HG02938 (cell line): ENCODE data around the gene ANKRD11.
"Not testable (repeated sequence)": the region's sequence is repeated elsewhere in the genome, so short reads cannot be mapped to it uniquely, and the experiment has no call there.

ENCODE experiments used
- ATAC-seq: cut with Tn5 transposase; IDR thresholded peaks from one replicate; pipeline ENCODE4 v1.9.1; 2021; ENCODE audit warnings: mild to moderate bottlenecking, moderate library complexity; ENCODE audit not compliant: unreplicated experiment

The ANKRD11 gene

DNA sequence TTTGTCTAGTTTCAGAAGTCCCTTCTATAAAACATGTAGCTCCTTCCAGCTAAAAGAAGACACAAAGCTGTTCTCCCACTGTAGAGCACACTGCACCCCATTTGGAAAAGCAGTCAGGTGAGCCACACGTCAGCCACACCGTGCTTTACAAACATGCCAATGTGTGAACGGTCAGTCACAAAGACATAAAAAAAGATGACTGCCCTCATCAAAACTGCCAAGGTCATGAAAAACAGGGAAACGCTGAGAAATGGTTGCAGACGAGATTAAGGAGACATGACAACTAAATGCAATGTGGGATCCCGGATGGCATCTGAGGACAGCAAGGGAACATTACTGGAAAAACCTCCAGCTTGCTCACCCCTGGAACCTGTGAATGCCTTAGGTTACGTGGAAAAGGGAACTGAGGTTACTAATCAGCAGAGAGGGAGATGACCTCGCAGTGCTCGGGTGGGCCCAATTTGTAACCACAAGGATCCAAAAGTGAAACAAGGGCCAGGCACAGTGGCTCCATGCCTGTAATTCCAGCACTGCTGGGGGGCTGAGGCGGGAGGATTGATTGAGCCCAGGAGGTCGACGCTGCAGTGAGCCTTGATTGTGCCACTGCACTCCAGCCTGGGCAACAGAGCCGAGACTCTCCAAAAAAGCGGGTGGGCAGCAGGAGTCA is 8.1 kb downstream of the ANKRD11 start:
- ATAC-seq, result no peak

DNA sequence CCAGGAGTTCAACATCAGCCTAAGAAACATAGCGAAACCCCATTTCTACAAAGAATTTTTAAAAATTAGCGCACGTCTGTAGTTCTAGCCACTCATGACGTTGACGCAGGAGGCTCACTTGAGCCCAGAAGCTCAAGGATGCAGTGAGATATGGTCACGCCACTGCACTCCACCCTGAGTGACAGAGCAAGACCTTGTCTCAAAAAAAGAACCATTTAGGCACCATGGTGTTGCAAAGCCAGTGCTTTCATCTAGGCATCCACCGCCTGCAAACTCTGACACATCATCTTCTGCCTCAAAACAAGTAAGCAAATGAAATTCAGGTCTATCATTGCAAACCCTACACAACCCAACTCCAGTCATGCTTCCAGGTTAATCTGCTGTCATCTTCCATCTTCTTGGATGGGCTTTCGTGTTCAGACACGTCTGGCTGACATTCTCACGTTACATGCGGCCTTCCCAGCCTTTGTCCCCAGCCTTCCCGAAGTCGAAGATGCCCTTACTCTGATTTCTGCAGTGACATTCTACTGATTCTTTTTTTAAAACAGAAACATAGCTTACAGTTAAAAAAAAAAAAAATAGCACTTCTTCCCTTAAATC is 8.9 kb downstream of the ANKRD11 start:
- ATAC-seq, result no peak

DNA sequence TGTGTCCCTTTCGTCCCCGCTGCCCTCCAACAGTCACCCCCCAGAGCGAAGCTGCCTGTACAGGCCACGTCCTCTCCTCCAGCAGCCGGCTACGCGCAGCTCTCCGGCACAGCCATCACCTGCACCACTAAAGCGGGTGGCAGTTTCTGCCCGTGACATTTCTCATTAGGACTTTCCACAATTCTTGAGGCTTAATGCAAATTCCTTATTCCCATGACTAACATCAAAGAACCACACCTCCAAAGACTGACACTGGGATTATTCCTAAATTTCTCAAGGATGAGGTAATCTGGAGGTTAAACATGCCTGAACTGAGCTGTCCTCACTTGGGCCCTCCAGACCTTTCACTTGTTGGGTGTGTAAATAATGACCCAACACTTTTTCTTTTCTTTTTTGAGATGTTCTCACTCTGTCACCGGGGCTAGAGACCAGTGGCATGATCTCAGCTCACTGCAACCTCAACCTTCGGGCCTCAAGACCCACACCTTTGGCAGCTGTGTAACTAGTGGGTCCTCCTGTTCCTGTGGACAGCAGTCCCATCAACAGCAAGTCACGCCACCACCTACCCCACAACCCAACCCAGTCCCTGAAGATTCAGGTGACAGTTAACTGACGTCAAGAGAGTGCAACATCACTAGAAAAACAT is 11.7 kb downstream of the ANKRD11 start:
- ATAC-seq, result no peak

DNA sequence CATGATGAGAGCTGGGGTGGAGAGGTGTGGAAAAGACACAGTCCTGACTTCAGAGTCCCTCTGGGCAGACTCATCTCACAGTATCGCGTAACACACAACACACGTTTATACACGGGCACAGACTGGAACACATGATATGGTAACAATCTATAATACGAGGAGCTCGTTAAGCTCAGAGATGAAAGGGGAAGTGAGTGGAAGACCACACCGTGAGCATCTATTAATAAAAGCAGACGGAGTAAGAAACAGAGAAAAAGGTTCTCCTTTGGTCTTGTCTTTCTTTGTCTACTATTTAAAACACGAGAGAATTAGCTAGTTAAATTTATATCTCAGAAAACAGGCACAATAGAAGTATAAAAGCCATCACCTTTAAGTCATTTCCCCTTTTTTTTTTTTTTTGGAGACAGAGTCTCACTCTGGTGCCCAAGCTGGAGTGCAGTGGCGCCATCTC is 13.5 kb downstream of the ANKRD11 start:
- ATAC-seq, result peak; percentile 75

DNA sequence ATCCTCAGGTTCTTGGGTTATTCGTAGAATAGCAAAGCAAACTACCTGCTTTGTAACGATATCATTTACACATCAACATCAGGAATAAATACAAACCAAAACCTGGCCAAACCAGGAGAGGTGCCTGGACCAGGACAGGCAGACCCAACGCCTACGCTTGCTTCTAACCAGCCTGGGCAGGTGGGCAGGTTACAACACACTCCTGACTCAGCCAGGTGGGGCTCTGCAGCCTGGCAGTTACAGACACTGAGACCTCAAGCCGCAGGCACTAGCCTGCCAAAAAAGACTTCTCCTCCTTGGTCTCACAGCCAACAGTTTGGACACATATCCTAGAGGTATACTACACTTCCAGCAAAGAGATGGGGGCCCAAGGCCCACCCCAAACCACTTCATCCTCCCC is 14.0 kb downstream of the ANKRD11 start:
- no peak for ATAC-seq

DNA sequence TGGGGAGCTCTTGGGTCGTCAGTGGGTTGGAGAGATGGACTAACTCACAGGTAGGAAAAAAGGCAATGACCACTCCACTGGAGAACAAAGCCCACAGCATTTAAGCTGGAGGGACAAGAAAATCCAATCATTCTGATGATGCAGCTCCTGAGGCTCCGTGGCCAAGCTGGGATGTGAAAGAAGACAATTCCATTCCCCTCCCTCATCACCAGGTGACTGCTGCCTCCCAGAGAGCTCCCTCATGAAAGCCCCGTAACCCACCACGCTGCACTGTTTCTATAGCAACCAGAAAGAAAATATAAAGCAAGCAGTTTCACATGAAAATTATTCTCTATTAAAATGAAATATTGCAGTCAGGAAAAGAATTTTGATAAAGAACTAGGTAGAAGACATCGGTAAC is 15.2 kb downstream of the ANKRD11 start:
- ATAC-seq, result no peak

DNA sequence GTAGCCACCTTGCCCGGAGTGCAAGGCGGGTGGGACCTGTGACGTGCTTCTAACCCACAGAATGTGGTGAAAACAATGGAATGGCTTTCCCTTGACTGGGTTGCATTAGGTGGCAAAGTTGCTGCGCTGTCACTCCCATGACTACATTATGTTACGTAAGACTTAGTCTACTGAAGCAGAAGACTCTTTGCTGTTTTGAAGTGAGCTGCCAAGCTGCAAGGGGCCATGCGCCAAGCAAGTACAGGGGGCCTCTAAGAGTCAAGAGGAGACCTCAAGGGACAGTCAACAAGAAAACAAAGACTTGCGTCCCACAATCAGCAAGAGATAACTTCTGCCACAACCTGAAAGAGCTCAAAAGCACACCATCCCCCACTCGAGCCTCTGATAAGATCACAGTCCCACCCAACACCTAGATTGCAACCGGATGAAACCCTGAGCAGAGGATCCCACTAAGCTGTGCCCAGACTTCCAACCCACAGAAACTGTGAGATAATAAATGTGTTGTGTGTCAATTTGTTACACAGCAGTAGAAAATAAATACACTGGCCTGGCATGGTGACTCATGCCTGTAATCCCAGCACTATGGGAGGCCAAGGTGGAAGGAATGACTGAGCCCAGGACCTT is 16.5 kb downstream of the ANKRD11 start:
- no peak for ATAC-seq

DNA sequence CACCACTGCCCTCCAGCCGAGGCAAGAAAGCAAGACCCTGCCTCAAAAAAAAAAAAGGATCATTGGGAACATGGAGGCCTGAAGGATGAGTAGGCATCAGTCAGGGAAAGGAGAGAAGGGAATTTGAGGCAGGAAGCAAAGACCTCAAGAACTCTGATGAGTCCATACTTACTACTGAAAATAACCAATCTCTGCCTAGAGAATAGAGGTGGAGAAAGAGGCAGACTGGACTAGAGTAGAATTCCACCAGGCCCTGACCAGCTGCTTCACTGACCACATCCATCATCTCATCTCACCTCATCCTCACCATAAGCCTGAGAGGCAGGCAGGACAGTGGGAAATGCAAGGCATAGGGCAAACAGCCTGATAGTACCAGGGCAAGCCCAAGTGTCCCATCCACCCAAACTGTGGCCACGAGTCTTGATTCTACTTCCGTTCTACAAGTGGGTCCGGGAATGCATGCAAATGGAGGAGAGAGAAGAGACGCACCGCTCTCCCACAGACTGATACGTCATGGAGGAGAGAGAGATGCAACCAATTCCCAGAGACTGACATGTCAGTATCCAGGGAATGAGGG is 17.1 kb downstream of the ANKRD11 start:
- ATAC-seq, result no peak

DNA sequence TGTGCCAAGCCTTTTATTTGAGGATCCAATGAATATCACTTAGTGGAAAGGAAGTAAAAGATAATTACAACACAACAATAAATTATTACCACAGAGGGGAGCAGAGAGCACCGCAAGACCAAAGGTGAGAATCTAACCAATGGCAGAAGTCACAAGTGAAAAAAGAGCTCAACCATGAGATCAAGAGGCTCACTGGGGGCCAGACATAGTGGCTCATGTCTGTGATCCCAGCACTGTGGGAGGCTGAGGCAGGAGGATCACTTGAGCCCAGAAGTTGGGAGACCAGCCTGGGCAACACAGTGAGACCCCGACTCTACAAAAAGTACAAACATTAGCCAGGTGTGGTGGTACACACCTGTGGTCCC is 17.7 kb downstream of the ANKRD11 start:
- no peak for ATAC-seq

DNA sequence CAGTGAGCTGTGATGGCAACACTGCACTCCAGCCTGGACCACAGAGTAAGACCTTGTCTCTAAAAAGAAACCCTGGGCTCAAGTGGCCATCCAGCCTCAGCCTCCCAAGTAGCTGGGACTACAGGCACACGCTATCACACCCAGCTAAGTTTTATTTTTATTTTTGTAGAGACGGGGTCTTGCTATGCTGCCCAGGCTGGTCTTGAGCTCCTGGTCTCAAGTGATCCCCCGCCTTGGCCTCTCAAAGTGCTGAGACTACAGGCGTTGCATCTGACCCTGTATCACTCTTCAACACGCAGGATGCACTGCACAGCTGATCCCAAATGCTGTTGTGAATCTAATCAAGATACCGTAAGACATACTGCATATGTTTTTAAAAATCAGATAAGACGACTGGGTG is 23.0 kb downstream of the ANKRD11 start:
- no peak for ATAC-seq

DNA sequence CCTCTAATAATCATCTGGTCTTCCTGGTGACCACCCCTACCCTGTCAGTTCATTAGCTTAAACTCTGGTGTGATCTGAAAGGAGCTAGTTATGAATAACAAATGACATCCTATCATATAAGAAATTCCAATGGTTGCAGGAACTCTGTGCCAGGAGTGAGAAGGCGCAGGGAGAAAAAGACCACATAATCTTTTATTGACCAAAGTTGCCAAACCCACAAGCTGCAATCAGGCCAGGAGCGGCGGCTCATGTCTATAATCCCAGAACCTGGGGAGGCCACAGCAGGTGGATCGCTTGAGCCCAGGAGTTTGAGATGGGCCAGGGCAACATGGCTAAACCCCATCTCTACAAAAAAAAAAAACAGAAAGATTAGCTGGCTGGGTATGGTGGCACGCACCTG is 23.4 kb downstream of the ANKRD11 start:
- ATAC-seq, result no peak

DNA sequence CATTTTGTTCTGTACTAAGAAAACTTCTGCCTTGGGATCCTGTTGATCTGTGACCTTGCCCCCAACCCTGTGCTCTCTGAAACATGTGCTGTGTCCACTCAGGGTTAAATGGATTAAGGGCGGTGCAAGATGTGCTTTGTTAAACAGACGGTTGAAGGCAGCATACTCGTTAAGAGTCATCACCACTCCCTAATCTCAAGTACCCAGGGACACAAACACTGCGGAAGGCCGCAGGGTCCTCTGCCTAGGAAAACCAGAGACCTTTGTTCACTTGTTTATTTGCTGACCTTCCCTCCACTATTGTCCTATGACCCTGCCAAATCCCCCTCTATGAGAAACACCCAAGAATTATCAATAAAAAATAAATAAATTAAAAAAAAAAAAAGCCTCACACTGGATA is 27.0 kb downstream of the ANKRD11 start:
- not testable (repeated sequence) for ATAC-seq

DNA sequence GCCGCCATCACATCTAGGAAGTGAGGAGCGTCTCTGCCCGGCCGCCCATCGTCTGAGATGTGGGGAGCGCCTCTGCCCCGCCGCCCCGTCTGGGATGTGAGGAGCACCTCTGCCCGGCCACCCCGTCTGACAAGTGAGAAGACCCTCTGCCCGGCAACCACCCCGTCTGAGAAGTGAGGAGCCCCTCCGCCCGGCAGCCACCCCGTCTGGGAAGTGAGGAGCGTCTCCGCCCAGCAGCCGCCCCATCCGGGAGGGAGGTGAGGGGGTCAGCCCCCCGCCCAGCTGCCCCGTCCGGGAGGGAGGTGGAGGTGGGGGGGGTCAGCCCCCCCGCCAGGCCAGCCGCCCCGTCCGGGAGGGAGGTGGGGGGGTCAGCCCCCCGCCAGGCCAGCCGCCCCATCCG is 27.7 kb downstream of the ANKRD11 start:
- not testable (repeated sequence) for ATAC-seq

DNA sequence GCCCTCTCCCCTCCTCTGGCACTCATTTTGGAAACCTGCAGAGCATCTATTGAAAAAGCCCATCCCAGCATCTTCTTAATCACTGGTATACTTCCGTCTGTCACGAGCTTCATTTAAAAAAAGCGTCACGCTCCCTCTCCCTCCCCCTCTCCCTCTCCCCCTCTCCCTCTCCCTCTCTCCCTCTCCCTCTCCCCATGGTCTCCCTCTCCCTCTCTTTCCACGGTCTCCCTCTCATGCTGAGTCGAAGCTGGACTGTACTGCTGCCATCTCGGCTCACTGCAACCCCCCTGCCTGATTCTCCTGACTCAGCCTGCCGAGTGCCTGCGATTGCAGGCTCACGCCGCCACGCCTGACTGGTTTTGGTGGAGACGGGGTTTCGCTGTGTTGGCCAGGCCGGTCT is 28.5 kb downstream of the ANKRD11 start:
- not testable (repeated sequence) for ATAC-seq

DNA sequence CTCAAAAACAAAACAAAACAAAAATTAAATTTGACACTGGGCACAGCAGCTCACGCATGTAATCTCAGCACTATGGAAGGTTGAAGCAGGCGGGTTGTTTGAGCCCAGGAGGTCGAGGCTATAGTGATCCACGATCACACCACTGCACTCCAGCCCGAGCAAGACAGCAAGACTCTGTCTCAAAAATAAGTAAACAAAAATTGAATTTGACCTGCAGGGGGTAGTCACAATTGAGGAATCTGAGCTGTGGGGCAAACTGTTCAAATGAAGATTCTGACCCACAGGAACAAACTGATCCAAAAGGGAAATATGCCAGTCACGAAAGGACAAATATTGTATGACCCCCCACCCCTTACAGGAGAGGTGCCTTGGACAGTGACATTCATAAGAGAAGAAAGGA is 29.8 kb downstream of the ANKRD11 start:
- ATAC-seq, result no peak

DNA sequence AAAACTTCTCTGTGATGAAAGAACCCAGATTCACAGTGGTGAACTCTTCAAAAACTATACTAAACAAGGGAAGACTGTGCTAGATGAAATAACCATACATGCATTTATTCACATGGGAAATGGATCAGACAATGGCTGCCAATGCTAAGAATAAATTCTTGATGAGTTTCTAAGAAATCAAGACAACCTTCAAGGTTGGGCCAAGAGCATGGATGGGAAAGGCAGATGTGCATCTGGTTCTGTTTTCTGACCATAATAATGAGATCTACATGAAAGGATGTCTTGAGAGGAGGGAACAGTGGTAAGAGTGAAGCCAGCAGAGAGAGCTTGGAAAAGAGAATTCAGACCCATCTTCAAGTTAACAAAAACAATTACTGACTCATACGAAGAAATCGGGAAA is 31.4 kb downstream of the ANKRD11 start:
- no peak for ATAC-seq

DNA sequence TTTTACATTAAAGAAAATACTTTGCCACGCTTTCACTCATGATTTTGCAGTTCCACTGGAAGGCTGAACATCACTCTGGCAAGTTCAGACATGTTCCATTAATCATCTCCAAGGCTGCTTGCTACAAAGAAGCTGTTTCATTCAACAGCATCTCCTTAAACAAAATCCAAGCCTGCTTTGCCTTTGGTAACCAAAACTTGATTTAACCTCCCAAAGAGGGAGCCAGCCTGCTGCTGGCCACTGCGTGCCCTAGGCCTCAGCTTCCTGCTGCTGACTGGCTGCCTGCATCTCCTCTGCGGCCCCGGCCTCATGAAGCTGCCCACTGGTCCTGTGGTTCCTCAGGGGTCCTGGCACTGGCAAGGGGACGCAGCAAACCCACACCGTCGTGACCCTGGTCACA is 31.8 kb downstream of the ANKRD11 start:
- ATAC-seq, result no peak

DNA sequence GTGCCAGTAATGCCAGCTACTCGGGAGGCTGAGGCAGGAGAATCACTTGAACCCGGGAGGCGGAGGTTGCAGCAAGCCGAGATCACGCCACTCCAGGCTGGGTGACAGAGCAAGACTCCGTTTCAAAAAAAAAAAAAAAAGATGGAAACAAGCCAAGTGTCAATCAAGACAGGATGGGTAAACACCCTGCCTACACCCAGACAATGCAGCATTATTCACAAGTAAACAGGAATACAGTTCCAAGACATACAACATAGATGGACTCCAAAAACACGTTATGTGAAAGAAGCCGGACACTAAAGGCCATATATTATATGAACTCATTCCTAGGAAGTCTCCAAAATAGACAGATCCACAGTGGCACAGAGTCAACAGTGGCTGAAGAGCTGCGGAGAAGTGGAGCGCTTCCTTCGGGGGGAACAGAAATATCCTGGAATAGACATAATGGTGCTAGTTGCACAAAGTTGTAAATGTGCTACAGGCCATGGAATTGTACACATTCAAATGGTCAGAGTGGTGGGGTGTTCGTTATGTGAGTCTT is 33.9 kb downstream of the ANKRD11 start:
- ATAC-seq, result no peak

DNA sequence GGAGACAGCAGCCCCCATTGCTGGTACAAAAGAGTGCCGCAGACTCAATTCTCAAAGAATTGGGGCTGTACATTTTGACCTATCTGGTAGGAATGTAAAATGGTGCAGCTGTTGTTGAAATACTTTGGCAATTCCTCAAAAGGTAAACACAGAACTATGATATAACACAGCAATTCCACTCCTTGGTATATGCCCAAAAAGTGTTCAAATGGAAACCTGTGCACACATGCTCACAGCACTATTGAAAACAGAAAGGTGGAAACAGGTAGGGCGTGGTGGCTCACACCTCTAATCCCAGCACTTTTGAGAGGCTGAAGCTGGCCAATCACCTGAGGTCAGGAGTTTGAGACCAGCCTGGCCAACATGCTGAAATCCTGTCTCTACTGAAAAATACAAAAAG is 34.7 kb downstream of the ANKRD11 start:
- no peak for ATAC-seq

DNA sequence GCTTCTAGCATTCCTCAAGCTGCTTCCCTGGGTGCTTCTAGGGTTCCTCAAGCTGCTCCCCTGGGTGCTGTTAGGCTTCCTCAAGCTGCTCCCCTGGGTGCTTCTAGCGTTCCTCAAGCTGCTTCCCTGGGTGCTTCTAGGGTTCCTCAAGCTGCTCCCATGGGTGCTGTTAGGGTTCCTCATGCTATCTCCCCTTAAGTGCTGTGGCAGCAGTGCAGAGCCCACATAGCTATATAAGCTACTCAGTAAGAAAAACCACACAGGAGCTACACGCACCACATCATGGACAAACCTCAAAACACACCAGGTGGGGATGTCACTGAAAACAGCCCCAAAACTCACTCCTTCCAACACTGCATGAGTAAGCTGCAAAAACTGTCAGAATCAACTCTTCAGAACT is 35.2 kb downstream of the ANKRD11 start:
- ATAC-seq, result no peak

DNA sequence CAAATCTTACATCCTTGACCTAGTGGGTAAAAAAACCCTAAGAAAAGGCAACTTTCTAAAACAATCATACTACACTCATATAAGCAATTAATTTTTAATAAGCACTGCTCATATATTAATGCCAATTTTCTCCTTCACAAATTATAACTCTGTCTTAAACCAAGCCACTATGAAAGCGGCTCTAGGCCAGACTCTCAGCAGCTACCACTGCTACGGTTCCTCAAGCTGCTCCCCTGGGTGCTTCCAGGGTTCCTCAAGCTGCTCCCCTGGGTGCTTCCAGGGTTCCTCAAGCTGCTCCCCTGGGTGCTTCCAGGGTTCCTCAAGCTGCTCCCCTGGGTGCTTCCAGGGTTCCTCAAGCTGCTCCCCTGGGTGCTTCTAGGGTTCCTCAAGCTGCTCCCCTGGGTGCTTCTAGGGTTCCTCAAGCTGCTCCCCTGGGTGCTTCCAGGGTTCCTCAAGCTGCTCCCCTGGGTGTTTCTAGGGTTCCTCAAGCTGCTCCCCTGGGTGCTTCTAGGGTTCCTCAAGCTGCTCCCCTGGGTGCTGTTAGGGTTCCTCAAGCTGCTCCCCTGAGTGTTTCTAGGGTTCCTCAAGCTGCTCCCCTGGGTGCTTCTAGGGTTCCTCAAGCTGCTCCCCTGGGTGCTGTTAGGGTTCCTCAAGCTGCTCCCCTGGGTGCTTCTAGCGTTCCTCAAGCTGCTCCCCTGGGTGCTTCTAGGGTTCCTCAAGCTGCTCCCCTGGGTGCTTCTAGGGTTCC is 35.8 kb downstream of the ANKRD11 start:
- ATAC-seq, result not testable (repeated sequence)
